Measurements from ENCODE around the gene COMMD10.
"Not testable (repeated sequence)": the region's sequence is repeated elsewhere in the genome, so short reads cannot be mapped to it uniquely, and the experiment has no call there.

Gene COMMD10

GRCh38 chr5:116084871-116085715 is at the start of gene COMMD10:
Gene COMMD10, plus strand, starts transcription at chr5:116085025.
- peak; percentile 75 for DNase-seq

- no peak for DNase-seq
These were observed 49.7 kb upstream of the COMMD10 start for GRCh38 chr5:116035123-116035522.

GRCh38 chr5:116037236-116037822 is 47.5 kb upstream of the COMMD10 start:
- no peak for DNase-seq

- DNase-seq: no peak
These were observed 46.0 kb upstream of the COMMD10 start for GRCh38 chr5:116038817-116039216.

GRCh38 chr5:116042375-116042774 is 42.5 kb upstream of the COMMD10 start:
- no peak for DNase-seq

- no peak for DNase-seq
These were observed 40.8 kb upstream of the COMMD10 start for GRCh38 chr5:116044073-116044472.

GRCh38 chr5:116045821-116046220 is 39.0 kb upstream of the COMMD10 start:
- DNase-seq: no peak

- no peak for DNase-seq
These were observed 38.6 kb upstream of the COMMD10 start for GRCh38 chr5:116046261-116046660.

GRCh38 chr5:116046823-116047222 is 38.0 kb upstream of the COMMD10 start:
- no peak for DNase-seq

- DNase-seq: no peak
These were observed 26.4 kb upstream of the COMMD10 start for GRCh38 chr5:116058346-116058936.

- DNase-seq: no peak
These were observed 22.5 kb upstream of the COMMD10 start for GRCh38 chr5:116062352-116062751.

GRCh38 chr5:116063950-116064349 is 20.9 kb upstream of the COMMD10 start:
- no peak for DNase-seq

- DNase-seq: no peak
These were observed 16.7 kb upstream of the COMMD10 start for GRCh38 chr5:116068028-116068632.

- no peak for DNase-seq
These were observed 13.6 kb upstream of the COMMD10 start for GRCh38 chr5:116071211-116071610.

- no peak for DNase-seq
These were observed 9.5 kb upstream of the COMMD10 start for GRCh38 chr5:116075191-116075831.

- no peak for DNase-seq
These were observed 8.3 kb upstream of the COMMD10 start for GRCh38 chr5:116076496-116076895.

- no peak for DNase-seq
These were observed 6.6 kb upstream of the COMMD10 start for GRCh38 chr5:116078199-116078598.

- DNase-seq: peak; percentile 20
These were observed 536 bp upstream of the COMMD10 start for GRCh38 chr5:116084287-116084691.

- not testable (repeated sequence) for DNase-seq
These were observed 1.5 kb downstream of the COMMD10 start for GRCh38 chr5:116086309-116086708.

- DNase-seq: no peak
These were observed 3.2 kb downstream of the COMMD10 start for GRCh38 chr5:116088062-116088461.

- no peak for DNase-seq
These were observed 5.5 kb downstream of the COMMD10 start for GRCh38 chr5:116090302-116090701.

GRCh38 chr5:116091416-116091815 is 6.6 kb downstream of the COMMD10 start:
- DNase-seq: no peak

GRCh38 chr5:116097301-116097700 is 12.5 kb downstream of the COMMD10 start:
- no peak for DNase-seq

Measured in activated naive CD4-positive, alpha-beta T cell treated with Interleukin-2 at 50 U/mL for 16 hours (primary cell).